A673 (cell line): ENCODE results near the gene DSTN. TPM values are rescaled to one million over a fixed set of nuclear protein-coding genes. Genes with fewer than 3 reads are reported as not detected.

ENCODE experiments used
- BruUV-seq: library from RNA; stranded (reverse); fragments of 400-500 nt; replicated peaks from 2 replicates; lab custom pipeline; 2021; lab: Mats Ljungman, UMichigan
- CTCF ChIA-PET: fragments of 300-600 bp; sonication (Branson Sonifier 250); formaldehyde crosslinking; loops from one replicate; lab custom pipeline; 2022; ENCODE audit warnings: antibody characterized with exemption; lab: Charles Lee
- POLR2A ChIA-PET: fragments of 300-600 bp; sonication (Branson Sonifier 250); formaldehyde crosslinking; loops from one replicate; lab custom pipeline; 2022; ENCODE audit warnings: antibody characterized with exemption; ENCODE audit not compliant: low non-redundant PET; lab: Charles Lee
- DNase-seq: peaks from one replicate; pipeline ENCODE4 v3.0.0-alpha.2; 2015; ENCODE audit warnings: low spot score
- H3K27ac ChIP-seq: fragments of 200-600 bp; sonication (generic); 2 replicates; pipeline ENCODE4 v1.5.1; 2016; ENCODE audit warnings: mixed run types, low read depth, mild to moderate bottlenecking, mixed read lengths, antibody characterized with exemption, low read length; ENCODE audit not compliant: poor library complexity, severe bottlenecking
- H3K27me3 ChIP-seq: fragments of 200-600 bp; sonication (generic); replicated peaks from 2 replicates; pipeline ENCODE4 v1.6.1; 2017; ENCODE audit warnings: mixed run types, low read depth, mild to moderate bottlenecking, mixed read lengths, antibody characterized with exemption, low read length; ENCODE audit not compliant: insufficient read depth, poor library complexity
- H3K36me3 ChIP-seq: fragments of 200-600 bp; sonication (generic); 2 replicates; pipeline ENCODE4 v1.6.1; 2016; ENCODE audit warnings: mixed run types, mild to moderate bottlenecking, mixed read lengths, antibody characterized with exemption, low read length; ENCODE audit not compliant: insufficient read depth, poor library complexity, severe bottlenecking
- H3K4me1 ChIP-seq: fragments of 200-600 bp; sonication (generic); 2 replicates; pipeline ENCODE4 v1.6.1; 2017; ENCODE audit warnings: mixed run types, mild to moderate bottlenecking, mixed read lengths, antibody characterized with exemption, low read length; ENCODE audit not compliant: insufficient read depth, poor library complexity, severe bottlenecking
- H3K4me3 ChIP-seq: fragments of 200-600 bp; sonication (generic); 2 replicates; pipeline ENCODE4 v1.5.1; 2016; ENCODE audit warnings: low read depth, mixed run types, mild to moderate bottlenecking, mixed read lengths, low read length; ENCODE audit not compliant: poor library complexity, severe bottlenecking
- H3K9me3 ChIP-seq: fragments of 200-600 bp; sonication (generic); 2 replicates; pipeline ENCODE4 v1.6.1; 2016; ENCODE audit warnings: mixed run types, low read depth, mild to moderate bottlenecking, mixed read lengths, antibody characterized with exemption, low read length; ENCODE audit not compliant: poor library complexity, severe bottlenecking
- CTCF ChIP-seq: fragments of 300-800, 200-600 bp; sonication (generic); conservative IDR thresholded peaks from 2 replicates; pipeline ENCODE4 v1.5.1; 2017; ENCODE audit warnings: low read depth, mild to moderate bottlenecking, antibody characterized with exemption, low read length, moderate library complexity, mixed read lengths
- EZH2 ChIP-seq: fragments of 200-600 bp; sonication (generic); IDR thresholded peaks from 2 replicates; pipeline ENCODE4 v1.6.1; 2017; ENCODE audit warnings: borderline replicate concordance, low read depth, mild to moderate bottlenecking, mixed read lengths, antibody characterized with exemption, low read length; ENCODE audit not compliant: poor library complexity, severe bottlenecking
- intact Hi-C: fragments of 100-400 bp; cut with micrococcal nuclease; formaldehyde crosslinking; loops from one replicate; pipeline ENCODE4 v1.10.0; 2022; ENCODE audit not compliant: unreplicated experiment
- total RNA-seq: library from RNA; stranded (reverse); gene quantifications from 2 replicates; pipeline ENCODE4 v1.2.3, GENCODE V29; 2021

The DSTN gene
- total RNA-seq, 1 experiment from 2014 or later, result 159 TPM

- peak overlapping the region; percentile 37 for H3K27ac ChIP-seq
- CTCF ChIA-PET, result interaction anchor here (0.9 kb wide), 1 partner anchor 20 kb away, joined by 3 read pairs; no protein-coding TSS in a partner anchor
- intact Hi-C loops, result no loop called here
- POLR2A ChIA-PET, result no interaction called here
- no peaks in the 10 kb centered on the region for H3K27me3 ChIP-seq
- no peaks in the 10 kb centered on the region for H3K36me3 ChIP-seq
- no peak for DNase-seq
- TF ChIP-seq EZH2, result no peak
- no peak for TF ChIP-seq CTCF
- peaks cover 22% of the 10 kb centered on the region for H3K4me1 ChIP-seq
- H3K9me3 ChIP-seq, result no peaks in the 10 kb centered on the region
- H3K4me3 ChIP-seq, result no peak overlapping the region
- no TSS peak for BruUV-seq
Measured at GRCh38 chr20:17556837-17557674, 12.8 kb upstream of the DSTN start.

- no peak for DNase-seq
- Histone ChIP-seq H3K4me3 (no peak overlapping the region), H3K4me1 (peaks cover 22% of the 10 kb centered on the region), H3K36me3 (no peaks in the 10 kb centered on the region), H3K27me3 (no peaks in the 10 kb centered on the region), H3K27ac (peak overlapping the region; percentile 37), H3K9me3 (no peaks in the 10 kb centered on the region)
- no peak for TF ChIP-seq EZH2
- TF ChIP-seq CTCF, result no peak
- ChIA-PET POLR2A (no interaction called here), CTCF (no interaction called here)
- intact Hi-C loops, result no loop called here
- BruUV-seq, result no TSS peak
Measured at GRCh38 chr20:17557675-17558006, 12.2 kb upstream of the DSTN start.

- peaks cover 22% of the 10 kb centered on the region for H3K4me1 ChIP-seq
- DNase-seq, result peak; percentile 86
- POLR2A ChIA-PET, result no interaction called here
- BruUV-seq, result TSS peak; percentile 91
- no peaks in the 10 kb centered on the region for H3K27me3 ChIP-seq
- H3K27ac ChIP-seq, result peak overlapping the region; percentile 65
- no peaks in the 10 kb centered on the region for H3K36me3 ChIP-seq
- H3K9me3 ChIP-seq, result no peaks in the 10 kb centered on the region
- TF ChIP-seq EZH2, result no peak
- no peak for TF ChIP-seq CTCF
- H3K4me3 ChIP-seq, result no peak overlapping the region
- intact Hi-C loops, result no loop called here
- CTCF ChIA-PET, result no interaction called here
Measured at GRCh38 chr20:17558154-17558940, 11.5 kb upstream of the DSTN start.
